NT2/D1 (cell line): ENCODE data around the gene ADPRH.

Experiments used
- DNase-seq: peaks from one replicate; pipeline ENCODE4 v3.0.0-alpha.2; 2011; ENCODE audit warnings: low read depth, low spot score
- H3K27me3 ChIP-seq: 2 replicates; pipeline ENCODE4 v1.6.0; 2011; ENCODE audit warnings: mild to moderate bottlenecking; ENCODE audit not compliant: insufficient read length, insufficient read depth
- H3K36me3 ChIP-seq: 2 replicates; pipeline ENCODE4 v1.6.1; 2011; ENCODE audit warnings: mild to moderate bottlenecking, low read length, mixed read lengths; ENCODE audit not compliant: insufficient read depth, insufficient read length
- H3K4me1 ChIP-seq: 2 replicates; pipeline ENCODE4 v1.5.1; 2011; ENCODE audit not compliant: insufficient read depth, insufficient read length
- H3K4me3 ChIP-seq: 2 replicates; pipeline ENCODE4 v1.5.1; 2011; ENCODE audit warnings: low read depth; ENCODE audit not compliant: insufficient read length
- H3K9ac ChIP-seq: 2 replicates; pipeline ENCODE4 v1.6.0; 2011; ENCODE audit warnings: low read depth; ENCODE audit not compliant: insufficient read length
- H3K9me3 ChIP-seq: 2 replicates; pipeline ENCODE4 v1.5.1; 2011; ENCODE audit warnings: mild to moderate bottlenecking, low read length; ENCODE audit not compliant: insufficient read depth
- SUZ12 ChIP-seq: IDR thresholded peaks from 2 replicates; pipeline ENCODE4 v1.6.1; 2011; ENCODE audit not compliant: insufficient read length, insufficient read depth; ENCODE audit errors: extremely low read depth
- YY1 ChIP-seq: IDR thresholded peaks from 2 replicates; pipeline ENCODE4 v1.6.1; 2011; ENCODE audit not compliant: insufficient read length, insufficient read depth
- ZNF274 ChIP-seq: IDR thresholded peaks from 2 replicates; pipeline ENCODE4 v1.6.1; 2011; ENCODE audit warnings: mild to moderate bottlenecking, low read depth, low read length

The ADPRH gene

GRCh38 chr3:119579366-119580066, at the start of gene ADPRH:
Gene ADPRH (plus strand): TSS chr3:119579492. CDS start chr3:119582170, 2,678 bp downstream.
- no peak for TF ChIP-seq ZNF274
- no peak for TF ChIP-seq YY1
- no peak for TF ChIP-seq SUZ12
- H3K27me3 ChIP-seq: peaks cover 13% of the 10 kb centered on the region
- H3K9ac ChIP-seq: peak within 1 kb of the TSS; percentile 92
- no peaks in the 10 kb centered on the region for H3K9me3 ChIP-seq
- no peaks in the 10 kb centered on the region for H3K4me1 ChIP-seq
- peak; percentile 60 for DNase-seq
- peak within 1 kb of the TSS; percentile 71 for H3K4me3 ChIP-seq
- no peaks in the 10 kb centered on the region for H3K36me3 ChIP-seq

- H3K27me3 ChIP-seq: no peaks in the 10 kb centered on the region
- no peak overlapping the region for H3K9ac ChIP-seq
- peaks cover 6% of the 10 kb centered on the region for H3K36me3 ChIP-seq
- H3K4me1 ChIP-seq: no peaks in the 10 kb centered on the region
- DNase-seq: no peak
- TF ChIP-seq ZNF274: no peak
- TF ChIP-seq YY1: no peak
- no peak for TF ChIP-seq SUZ12
- H3K9me3 ChIP-seq: no peaks in the 10 kb centered on the region
- H3K4me3 ChIP-seq: no peak overlapping the region
These were observed 49.4 kb upstream of the ADPRH start for GRCh38 chr3:119529883-119530282.

- H3K9me3 ChIP-seq: no peaks in the 10 kb centered on the region
- H3K4me1 ChIP-seq: no peaks in the 10 kb centered on the region
- H3K36me3 ChIP-seq: peaks cover 2% of the 10 kb centered on the region
- no peak overlapping the region for H3K4me3 ChIP-seq
- TF ChIP-seq ZNF274 (no peak), YY1 (no peak), SUZ12 (no peak)
- no peak for DNase-seq
- no peaks in the 10 kb centered on the region for H3K27me3 ChIP-seq
- H3K9ac ChIP-seq: no peak overlapping the region
These were observed 48.8 kb upstream of the ADPRH start for GRCh38 chr3:119530456-119530855.

- Histone ChIP-seq H3K9ac (no peak overlapping the region), H3K9me3 (no peaks in the 10 kb centered on the region), H3K27me3 (no peaks in the 10 kb centered on the region), H3K4me3 (no peak overlapping the region), H3K36me3 (no peaks in the 10 kb centered on the region), H3K4me1 (no peaks in the 10 kb centered on the region)
- TF ChIP-seq YY1 (no peak), ZNF274 (no peak), SUZ12 (no peak)
- DNase-seq: no peak
These were observed 48.1 kb upstream of the ADPRH start for GRCh38 chr3:119531151-119531550.

- DNase-seq: no peak
- H3K36me3 ChIP-seq: no peaks in the 10 kb centered on the region
- no peak overlapping the region for H3K4me3 ChIP-seq
- no peaks in the 10 kb centered on the region for H3K9me3 ChIP-seq
- no peaks in the 10 kb centered on the region for H3K27me3 ChIP-seq
- TF ChIP-seq ZNF274: no peak
- TF ChIP-seq YY1: no peak
- TF ChIP-seq SUZ12: no peak
- no peak overlapping the region for H3K9ac ChIP-seq
- no peaks in the 10 kb centered on the region for H3K4me1 ChIP-seq
These were observed 45.0 kb upstream of the ADPRH start for GRCh38 chr3:119534296-119534695.

GRCh38 chr3:119536757-119537156, 42.5 kb upstream of the ADPRH start:
- no peaks in the 10 kb centered on the region for H3K9me3 ChIP-seq
- no peak for DNase-seq
- H3K4me1 ChIP-seq: no peaks in the 10 kb centered on the region
- H3K27me3 ChIP-seq: no peaks in the 10 kb centered on the region
- no peak overlapping the region for H3K4me3 ChIP-seq
- H3K36me3 ChIP-seq: no peaks in the 10 kb centered on the region
- TF ChIP-seq ZNF274 (no peak), YY1 (no peak), SUZ12 (no peak)
- H3K9ac ChIP-seq: no peak overlapping the region

GRCh38 chr3:119538772-119539171, 40.5 kb upstream of the ADPRH start:
- no peaks in the 10 kb centered on the region for H3K27me3 ChIP-seq
- H3K9me3 ChIP-seq: no peaks in the 10 kb centered on the region
- TF ChIP-seq YY1 (no peak), SUZ12 (no peak), ZNF274 (no peak)
- no peaks in the 10 kb centered on the region for H3K36me3 ChIP-seq
- no peak for DNase-seq
- H3K4me1 ChIP-seq: no peaks in the 10 kb centered on the region
- H3K4me3 ChIP-seq: no peak overlapping the region
- no peak overlapping the region for H3K9ac ChIP-seq
